Sigmoid colon (tissue), 3 donors: ENCODE results near the gene EXOC5.

Experiments used
- POLR2A ChIP-seq, 2 donors: fragments of 450-650 bp; IDR thresholded peaks; one replicate each; pipeline ENCODE4 v1.6.1; 2016; ENCODE audit warnings: antibody characterized with exemption in 2 of 2, mild to moderate bottlenecking in 2 of 2, moderate library complexity in 2 of 2
- TF ChIP-seq, protein P1 (sequence below), 4 experiments: fragments of 450-650 bp in 3 of 4; fragments of 200-600 bp in 1 of 4; IDR thresholded peaks; one replicate each; pipeline ENCODE4 v1.5.1; 2016 to 2019; ENCODE audit warnings: antibody characterized with exemption in 4 of 4, mild to moderate bottlenecking in 3 of 4, moderate library complexity in 2 of 4

DNA sequence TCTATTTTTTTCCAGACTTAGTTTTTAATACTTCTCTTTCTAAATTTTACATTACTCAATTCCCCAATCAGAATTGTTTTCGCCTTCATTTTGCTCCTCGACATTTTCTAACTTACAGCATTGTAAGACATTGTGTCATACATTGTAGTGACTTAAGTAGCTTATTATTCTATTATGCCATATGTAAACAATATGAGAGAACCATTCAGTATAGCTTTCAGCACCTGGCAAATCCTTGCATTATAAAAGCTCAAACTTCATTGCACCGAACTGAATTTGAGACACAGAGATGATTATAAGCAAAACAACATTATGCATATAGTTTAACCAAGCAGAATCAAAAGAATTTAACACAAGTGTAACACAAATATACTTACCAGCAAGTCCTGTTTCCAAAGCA lies 46.8 kb downstream of the EXOC5 start:
- TF ChIP-seq, protein P1, sequence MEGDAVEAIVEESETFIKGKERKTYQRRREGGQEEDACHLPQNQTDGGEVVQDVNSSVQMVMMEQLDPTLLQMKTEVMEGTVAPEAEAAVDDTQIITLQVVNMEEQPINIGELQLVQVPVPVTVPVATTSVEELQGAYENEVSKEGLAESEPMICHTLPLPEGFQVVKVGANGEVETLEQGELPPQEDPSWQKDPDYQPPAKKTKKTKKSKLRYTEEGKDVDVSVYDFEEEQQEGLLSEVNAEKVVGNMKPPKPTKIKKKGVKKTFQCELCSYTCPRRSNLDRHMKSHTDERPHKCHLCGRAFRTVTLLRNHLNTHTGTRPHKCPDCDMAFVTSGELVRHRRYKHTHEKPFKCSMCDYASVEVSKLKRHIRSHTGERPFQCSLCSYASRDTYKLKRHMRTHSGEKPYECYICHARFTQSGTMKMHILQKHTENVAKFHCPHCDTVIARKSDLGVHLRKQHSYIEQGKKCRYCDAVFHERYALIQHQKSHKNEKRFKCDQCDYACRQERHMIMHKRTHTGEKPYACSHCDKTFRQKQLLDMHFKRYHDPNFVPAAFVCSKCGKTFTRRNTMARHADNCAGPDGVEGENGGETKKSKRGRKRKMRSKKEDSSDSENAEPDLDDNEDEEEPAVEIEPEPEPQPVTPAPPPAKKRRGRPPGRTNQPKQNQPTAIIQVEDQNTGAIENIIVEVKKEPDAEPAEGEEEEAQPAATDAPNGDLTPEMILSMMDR (IDR thresholded peaks at IDR 0.05), result no peak
- TF ChIP-seq POLR2A (IDR thresholded peaks at IDR 0.05), result no peak
